Adrenal gland (tissue), 5 donors: ENCODE measurements around the gene SMIM12.

Experiments used
- CTCF ChIP-seq, 6 experiments: fragments of 450-650 bp in 4 of 6; fragments of 200-600 bp in 2 of 6; sonication (generic) in 1 of 6; IDR thresholded peaks; 1 replicate in 5 of 6; 2 replicates in 1 of 6; pipeline versions ENCODE4 v1.5.1 to v1.8.0; 2016 to 2021; ENCODE audit warnings: antibody characterized with exemption in 6 of 6, mild to moderate bottlenecking in 2 of 6, moderate library complexity in 1 of 6
- POLR2A ChIP-seq, 2 donors: fragments of 450-650 bp; IDR thresholded peaks; one replicate each; pipeline ENCODE4 v1.6.1; 2017; ENCODE audit warnings: antibody characterized with exemption in 2 of 2, mild to moderate bottlenecking in 2 of 2, moderate library complexity in 1 of 2
- donor health status: DM: no; HTN: no; CAD: no.

DNA sequence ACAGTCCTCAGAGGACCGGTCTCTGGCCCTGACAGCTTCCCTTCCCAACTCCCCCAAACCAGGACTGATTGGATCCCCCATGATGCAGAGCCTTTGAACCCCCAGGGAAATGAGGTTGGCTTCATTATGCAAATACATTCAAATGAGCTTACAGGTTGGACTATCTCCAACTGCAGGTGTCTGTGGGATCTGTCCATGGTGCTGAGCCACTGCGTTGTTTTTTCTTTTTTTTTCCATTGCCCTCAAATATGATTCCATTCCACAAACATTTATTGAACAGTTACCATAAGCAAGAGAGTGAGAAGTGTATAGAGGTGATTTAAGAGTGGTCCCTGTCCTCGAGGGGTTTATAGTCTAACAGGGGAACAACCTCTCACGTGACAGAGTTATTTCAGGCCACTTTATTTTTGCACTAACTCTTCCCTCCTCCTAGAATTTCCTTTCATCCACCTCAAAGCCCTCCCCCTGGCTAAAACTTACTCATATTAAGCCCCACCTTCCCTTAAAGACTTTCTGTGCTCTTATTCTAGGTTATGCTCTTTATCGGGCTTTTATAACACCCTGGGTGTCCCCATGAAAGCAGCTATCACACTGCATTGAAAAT is 48.0 kb upstream of the SMIM12 start:
- TF ChIP-seq CTCF (IDR thresholded peaks at IDR 0.05) (no peak), POLR2A (IDR thresholded peaks at IDR 0.05) (no peak)
